HUES6 (cell line): ENCODE data around the gene PLA2G4A.

Experiments used
- H3K27ac ChIP-seq: 2 replicates; pipeline ENCODE4 v1.7.0; 2013; ENCODE audit warnings: low read depth, mild to moderate bottlenecking, low read length, inconsistent platforms
- H3K27me3 ChIP-seq: 2 replicates; pipeline ENCODE4 v1.6.1; 2013; ENCODE audit warnings: low read length; ENCODE audit not compliant: control insufficient read depth, insufficient read depth
- H3K36me3 ChIP-seq: 2 replicates; pipeline ENCODE4 v1.6.1; 2013; ENCODE audit warnings: low read length; ENCODE audit not compliant: control insufficient read depth, insufficient read depth
- H3K4me1 ChIP-seq: 2 replicates; pipeline ENCODE4 v1.6.1; 2013; ENCODE audit warnings: low read length; ENCODE audit not compliant: control insufficient read depth, insufficient read depth
- H3K4me3 ChIP-seq: 2 replicates; pipeline ENCODE4 v1.5.1; 2013; ENCODE audit warnings: low read depth, low read length
- H3K9ac ChIP-seq: one replicate; pipeline ENCODE4 v1.6.1; 2013; ENCODE audit warnings: mild to moderate bottlenecking, low read length
- H3K9me3 ChIP-seq: 2 replicates; pipeline ENCODE4 v1.6.1; 2013; ENCODE audit warnings: low read depth, low read length; ENCODE audit not compliant: control insufficient read depth, insufficient read depth

Gene PLA2G4A

GRCh38 chr1:186802388-186802787, 26.4 kb upstream of the PLA2G4A start:
- H3K9ac ChIP-seq, result no peak overlapping the region
- no peaks in the 10 kb centered on the region for H3K36me3 ChIP-seq

GRCh38 chr1:186804679-186805078, 24.1 kb upstream of the PLA2G4A start:
- Histone ChIP-seq H3K9me3 (no peaks in the 10 kb centered on the region), H3K27ac (no peak overlapping the region), H3K27me3 (no peaks in the 10 kb centered on the region), H3K9ac (no peak overlapping the region), H3K4me3 (no peak overlapping the region), H3K36me3 (no peaks in the 10 kb centered on the region), H3K4me1 (no peaks in the 10 kb centered on the region)

More at GRCh38 chr1:186802388-186802787, 26.4 kb upstream of the PLA2G4A start:
- no peak overlapping the region for H3K27ac ChIP-seq
- H3K4me3 ChIP-seq, result no peak overlapping the region
- H3K4me1 ChIP-seq, result no peaks in the 10 kb centered on the region
- no peaks in the 10 kb centered on the region for H3K27me3 ChIP-seq
- no peaks in the 10 kb centered on the region for H3K9me3 ChIP-seq

GRCh38 chr1:186806477-186806876, 22.3 kb upstream of the PLA2G4A start:
- Histone ChIP-seq H3K27me3 (no peaks in the 10 kb centered on the region), H3K27ac (no peak overlapping the region), H3K4me3 (no peak overlapping the region), H3K4me1 (no peaks in the 10 kb centered on the region), H3K9ac (no peak overlapping the region), H3K9me3 (no peaks in the 10 kb centered on the region), H3K36me3 (no peaks in the 10 kb centered on the region)

GRCh38 chr1:186807163-186807562, 21.6 kb upstream of the PLA2G4A start:
- Histone ChIP-seq H3K36me3 (no peaks in the 10 kb centered on the region), H3K9me3 (no peaks in the 10 kb centered on the region), H3K4me3 (no peak overlapping the region), H3K4me1 (no peaks in the 10 kb centered on the region), H3K27me3 (no peaks in the 10 kb centered on the region), H3K27ac (no peak overlapping the region), H3K9ac (no peak overlapping the region)

- H3K4me1 ChIP-seq, result no peaks in the 10 kb centered on the region
- H3K9ac ChIP-seq, result no peak overlapping the region
- H3K9me3 ChIP-seq, result no peaks in the 10 kb centered on the region
- H3K27me3 ChIP-seq, result no peaks in the 10 kb centered on the region
- H3K27ac ChIP-seq, result no peak overlapping the region
- H3K36me3 ChIP-seq, result no peaks in the 10 kb centered on the region
- H3K4me3 ChIP-seq, result no peak overlapping the region
Observed at GRCh38 chr1:186811892-186812291, 16.9 kb upstream of the PLA2G4A start.

- Histone ChIP-seq H3K36me3 (no peaks in the 10 kb centered on the region), H3K27ac (no peak overlapping the region), H3K9me3 (no peaks in the 10 kb centered on the region), H3K4me1 (no peaks in the 10 kb centered on the region), H3K4me3 (no peak overlapping the region), H3K27me3 (no peaks in the 10 kb centered on the region), H3K9ac (no peak overlapping the region)
Observed at GRCh38 chr1:186812570-186812969, 16.2 kb upstream of the PLA2G4A start.

GRCh38 chr1:186813420-186813819, 15.3 kb upstream of the PLA2G4A start:
- H3K9me3 ChIP-seq, result no peaks in the 10 kb centered on the region
- no peaks in the 10 kb centered on the region for H3K27me3 ChIP-seq
- no peak overlapping the region for H3K27ac ChIP-seq
- no peak overlapping the region for H3K9ac ChIP-seq
- H3K4me1 ChIP-seq, result no peaks in the 10 kb centered on the region
- no peaks in the 10 kb centered on the region for H3K36me3 ChIP-seq
- H3K4me3 ChIP-seq, result no peak overlapping the region

GRCh38 chr1:186819126-186819525, 9.6 kb upstream of the PLA2G4A start:
- Histone ChIP-seq H3K4me1 (no peaks in the 10 kb centered on the region), H3K9ac (no peak overlapping the region), H3K9me3 (no peaks in the 10 kb centered on the region), H3K27me3 (no peaks in the 10 kb centered on the region), H3K27ac (no peak overlapping the region), H3K36me3 (no peaks in the 10 kb centered on the region), H3K4me3 (no peak overlapping the region)

- Histone ChIP-seq H3K4me1 (no peaks in the 10 kb centered on the region), H3K9me3 (no peaks in the 10 kb centered on the region), H3K9ac (no peak overlapping the region), H3K27me3 (no peaks in the 10 kb centered on the region), H3K27ac (no peak overlapping the region), H3K4me3 (no peak overlapping the region), H3K36me3 (no peaks in the 10 kb centered on the region)
Observed at GRCh38 chr1:186819563-186819962, 9.2 kb upstream of the PLA2G4A start.

- peaks cover 5% of the 10 kb centered on the region; the same call in 1 of the 2 replicates for H3K27me3 ChIP-seq
- H3K36me3 ChIP-seq, result no peaks in the 10 kb centered on the region
- H3K27ac ChIP-seq, result no peak overlapping the region
- H3K9me3 ChIP-seq, result no peaks in the 10 kb centered on the region
- no peak overlapping the region for H3K4me3 ChIP-seq
- no peak overlapping the region for H3K9ac ChIP-seq
- H3K4me1 ChIP-seq, result no peaks in the 10 kb centered on the region
Observed at GRCh38 chr1:186829686-186830587, 1.2 kb downstream of the PLA2G4A start.

GRCh38 chr1:186831168-186831567, 2.4 kb downstream of the PLA2G4A start:
- H3K27ac ChIP-seq, result no peak overlapping the region

More at GRCh38 chr1:186831168-186831567, 2.4 kb downstream of the PLA2G4A start:
- Histone ChIP-seq H3K9me3 (no peaks in the 10 kb centered on the region), H3K4me1 (no peaks in the 10 kb centered on the region), H3K36me3 (no peaks in the 10 kb centered on the region), H3K27me3 (peaks cover 5% of the 10 kb centered on the region; the same call in 1 of the 2 replicates), H3K4me3 (no peak overlapping the region), H3K9ac (no peak overlapping the region)
